ENCODE results near the gene THAP11.
A peak's percentile ranks its signal among the peaks of the same experiment; 100 is the strongest.

THAP11 gene

DNA sequence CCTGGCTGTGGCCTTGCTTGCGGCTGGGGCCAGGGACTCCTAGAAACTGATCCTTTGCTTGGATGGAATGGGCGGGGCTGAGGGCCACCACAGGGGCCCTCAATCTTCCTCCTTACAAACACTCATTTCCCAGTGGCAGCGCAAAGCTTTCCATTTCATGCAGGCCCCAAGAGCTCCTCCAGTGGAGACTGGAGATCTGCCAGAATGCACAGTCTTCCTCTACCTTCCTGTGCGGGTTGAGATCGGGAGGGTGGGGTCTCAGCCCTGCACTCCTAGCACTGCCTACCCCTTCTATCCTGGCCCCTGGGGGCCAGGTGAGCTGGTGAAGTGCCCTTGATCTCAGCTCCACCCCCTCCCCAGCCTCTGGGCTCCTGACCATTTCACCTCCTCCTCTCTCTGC, 44.3 kb downstream of the THAP11 start:
- no peak overlapping the region for H3K4me3 ChIP-seq (ENCODE audit: control insufficient read depth, low read depth, low read length)
- TF ChIP-seq, protein P1, sequence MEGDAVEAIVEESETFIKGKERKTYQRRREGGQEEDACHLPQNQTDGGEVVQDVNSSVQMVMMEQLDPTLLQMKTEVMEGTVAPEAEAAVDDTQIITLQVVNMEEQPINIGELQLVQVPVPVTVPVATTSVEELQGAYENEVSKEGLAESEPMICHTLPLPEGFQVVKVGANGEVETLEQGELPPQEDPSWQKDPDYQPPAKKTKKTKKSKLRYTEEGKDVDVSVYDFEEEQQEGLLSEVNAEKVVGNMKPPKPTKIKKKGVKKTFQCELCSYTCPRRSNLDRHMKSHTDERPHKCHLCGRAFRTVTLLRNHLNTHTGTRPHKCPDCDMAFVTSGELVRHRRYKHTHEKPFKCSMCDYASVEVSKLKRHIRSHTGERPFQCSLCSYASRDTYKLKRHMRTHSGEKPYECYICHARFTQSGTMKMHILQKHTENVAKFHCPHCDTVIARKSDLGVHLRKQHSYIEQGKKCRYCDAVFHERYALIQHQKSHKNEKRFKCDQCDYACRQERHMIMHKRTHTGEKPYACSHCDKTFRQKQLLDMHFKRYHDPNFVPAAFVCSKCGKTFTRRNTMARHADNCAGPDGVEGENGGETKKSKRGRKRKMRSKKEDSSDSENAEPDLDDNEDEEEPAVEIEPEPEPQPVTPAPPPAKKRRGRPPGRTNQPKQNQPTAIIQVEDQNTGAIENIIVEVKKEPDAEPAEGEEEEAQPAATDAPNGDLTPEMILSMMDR (IDR thresholded peaks at IDR 0.05; ENCODE audit: control insufficient read depth, insufficient read depth, low read depth, low read length, missing control alignments), result no peak
- DNase-seq (ENCODE audit: low read depth), result no peak

DNA sequence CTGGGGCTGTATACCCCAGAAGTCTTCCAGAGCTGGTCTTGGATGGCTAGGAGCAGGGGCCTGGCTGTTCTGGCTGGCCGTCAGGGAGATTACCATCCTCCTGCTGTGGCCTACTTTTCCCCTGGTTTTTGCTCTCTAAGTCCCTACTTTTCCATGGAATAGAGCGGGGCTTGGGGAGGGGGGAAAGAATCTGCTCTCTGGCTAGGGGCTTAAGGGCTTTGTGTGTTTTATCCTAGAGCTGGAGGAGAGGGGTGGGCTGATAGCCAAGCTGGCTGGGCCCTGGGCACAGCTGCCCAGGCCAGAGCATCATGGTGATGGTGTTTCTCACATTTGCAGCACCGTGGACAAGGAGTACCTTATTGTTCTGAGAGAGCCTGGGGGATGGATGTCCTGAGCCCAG, 46.2 kb downstream of the THAP11 start:
- TF ChIP-seq, protein P1 (IDR thresholded peaks at IDR 0.05; ENCODE audit: control insufficient read depth, insufficient read depth, low read depth, low read length, missing control alignments), result no peak
- DNase-seq (ENCODE audit: low read depth), result no peak
- H3K4me3 ChIP-seq (ENCODE audit: control insufficient read depth, low read depth, low read length), result no peak overlapping the region

DNA sequence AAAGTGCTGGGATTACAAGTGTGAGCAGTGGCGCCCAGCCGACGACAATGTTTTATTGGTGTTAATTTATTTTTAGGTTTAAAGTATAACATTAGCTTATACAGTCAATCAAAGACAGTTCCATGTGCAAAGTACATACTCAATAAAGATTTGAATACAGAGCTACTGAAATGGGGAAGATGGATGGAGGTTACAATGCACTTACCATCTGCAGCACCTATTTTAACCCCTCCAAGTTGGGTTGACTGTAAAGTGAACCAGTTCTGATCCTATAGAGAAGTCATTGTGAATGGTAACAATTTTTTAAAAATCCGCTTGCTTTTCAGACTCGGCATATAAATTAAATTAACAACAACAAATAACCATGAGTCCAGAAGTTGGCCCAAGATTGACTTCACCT, 50.3 kb downstream of the THAP11 start:
- no peak overlapping the region for H3K4me3 ChIP-seq (ENCODE audit: control insufficient read depth, low read depth, low read length)
- DNase-seq (ENCODE audit: low read depth), result no peak
- TF ChIP-seq, protein P1 (IDR thresholded peaks at IDR 0.05; ENCODE audit: control insufficient read depth, insufficient read depth, low read depth, low read length, missing control alignments), result no peak

DNA sequence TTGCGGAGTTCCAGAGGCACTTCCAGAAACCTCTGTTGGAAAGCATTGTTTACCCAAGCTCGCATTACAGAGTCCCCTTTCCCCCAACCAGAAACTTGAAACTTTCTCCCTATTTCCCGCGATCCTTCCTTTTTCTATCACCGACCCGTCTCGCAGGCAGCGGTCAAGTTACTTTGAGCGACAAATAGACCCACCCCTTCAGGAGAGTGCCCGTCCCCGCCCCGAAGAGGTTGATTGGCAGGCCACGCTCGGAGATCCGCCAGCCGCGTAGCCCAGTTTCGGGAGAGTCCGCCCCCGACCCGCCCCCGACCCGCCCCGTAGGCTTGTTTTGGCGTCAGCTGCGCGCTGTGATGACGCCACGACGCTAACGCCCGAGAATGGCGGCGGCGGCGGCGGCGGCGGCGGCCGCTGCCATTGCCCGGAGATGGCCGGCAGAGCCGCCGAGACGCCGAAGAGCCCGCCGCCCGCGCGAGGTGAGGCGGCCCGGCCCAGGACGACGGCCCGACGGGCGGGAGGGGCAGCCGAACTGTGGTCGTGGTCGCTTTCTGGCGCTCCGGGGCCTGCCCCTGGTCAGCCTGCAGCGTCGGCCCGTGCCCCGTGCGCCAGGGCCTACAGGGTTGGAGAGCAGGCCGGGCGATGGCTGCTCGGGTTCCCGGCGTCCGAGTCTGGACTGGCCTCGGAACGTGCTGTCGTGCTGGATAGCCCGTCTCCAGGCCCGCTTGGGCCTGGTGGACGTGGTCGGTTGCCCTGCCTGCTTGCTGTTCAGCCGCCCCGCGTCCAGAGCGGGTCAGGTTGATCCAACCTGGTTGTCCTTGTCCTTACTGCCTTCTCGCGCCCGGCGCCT, 51.0 kb downstream of the THAP11 start, which contains the start of gene PSKH1:
Gene PSKH1, plus strand, starts transcription at position 356 of the 844 bp plus-strand sequence. CDS start 15,496 bp downstream, outside the sequence.
- peak within 1 kb of the TSS; percentile 86 for H3K4me3 ChIP-seq (ENCODE audit: control insufficient read depth, low read depth, low read length)
- TF ChIP-seq, protein P1 (IDR thresholded peaks at IDR 0.05; ENCODE audit: control insufficient read depth, insufficient read depth, low read depth, low read length, missing control alignments), result no peak
- peak; percentile 71 for DNase-seq (ENCODE audit: low read depth)
